Suprapubic skin (tissue), 4 donors: Measurements from ENCODE around the gene ITSN1. TPM values are rescaled to one million over a fixed set of nuclear protein-coding genes. Genes with fewer than 3 reads are reported as not detected.

Source experiments
- DNase-seq, 2 donors: peaks; one replicate each; pipeline ENCODE4 v3.0.0-alpha.2; 2019; ENCODE audit warnings: low spot score in 2 of 2
- H3K27ac ChIP-seq: fragments of 200-600 bp; sonication (generic); one replicate; pipeline ENCODE4 v1.5.1; 2019
- H3K27me3 ChIP-seq: fragments of 200-600 bp; sonication (generic); one replicate; pipeline ENCODE4 v1.5.1; 2019
- H3K36me3 ChIP-seq: fragments of 200-600 bp; sonication (generic); one replicate; pipeline ENCODE4 v1.5.1; 2019
- H3K4me1 ChIP-seq: fragments of 200-600 bp; sonication (generic); one replicate; pipeline ENCODE4 v1.5.1; 2019
- H3K4me3 ChIP-seq: fragments of 200-600 bp; sonication (generic); one replicate; pipeline ENCODE4 v1.5.1; 2019; ENCODE audit warnings: mild to moderate bottlenecking
- H3K9me3 ChIP-seq: fragments of 200-600 bp; sonication (generic); one replicate; pipeline ENCODE4 v1.5.1; 2019
- CTCF ChIP-seq, 2 donors: fragments of 200-600 bp in 1 of 2; fragments of 450-650 bp in 1 of 2; sonication (generic) in 1 of 2; IDR thresholded peaks; one replicate each; pipeline ENCODE4 v1.5.1; 2016 to 2019; ENCODE audit warnings: antibody characterized with exemption in 2 of 2, mild to moderate bottlenecking in 1 of 2, moderate library complexity in 1 of 2
- EP300 ChIP-seq: sonication (generic); formaldehyde crosslinking; IDR thresholded peaks from one replicate; pipeline ENCODE4 v1.6.1; 2017; ENCODE audit warnings: antibody characterized with exemption
- POLR2A ChIP-seq, 2 donors: fragments of 450-650 bp; IDR thresholded peaks; one replicate each; pipeline ENCODE4 v1.6.1; 2017; ENCODE audit warnings: antibody characterized with exemption in 2 of 2, mild to moderate bottlenecking in 2 of 2, moderate library complexity in 2 of 2
- POLR2AphosphoS5 ChIP-seq, 3 donors: sonication (generic); formaldehyde crosslinking; IDR thresholded peaks; one replicate each; pipeline ENCODE4 v1.6.1; 2017; ENCODE audit warnings: antibody characterized with exemption in 3 of 3
- WGBS: methylation state at CpG from one replicate; pipeline ENCODE4 v1.1.5; 2018; 5-methylcytosine and 5-hydroxymethylcytosine counted together
- total RNA-seq, 4 donors: library from RNA; depleted of rRNA; stranded (reverse); fragments of >200 nt; gene quantifications; one replicate each; pipeline ENCODE4 v1.1.0, GENCODE V29; 2016

Gene ITSN1
- total RNA-seq, 4 donors from 2014 or later: 23.8 to 53.3 (median 35.2) TPM

- Histone ChIP-seq H3K4me1 (no peaks in the 10 kb centered on the region), H3K9me3 (no peaks in the 10 kb centered on the region), H3K4me3 (no peak overlapping the region), H3K27ac (no peak overlapping the region), H3K27me3 (no peaks in the 10 kb centered on the region), H3K36me3 (no peaks in the 10 kb centered on the region)
- 89% methylated on average over 3 of the region's 3 CpGs for WGBS
- DNase-seq: no peak
- TF ChIP-seq CTCF (IDR thresholded peaks at IDR 0.05): no peak
- no peak for TF ChIP-seq EP300
These were observed 89.7 kb downstream of the ITSN1 start for GRCh38 chr21:33732038-33732437.

GRCh38 chr21:33733601-33734000 lies 91.3 kb downstream of the ITSN1 start:
- no peak overlapping the region for H3K4me3 ChIP-seq
- no peak for TF ChIP-seq POLR2AphosphoS5 (IDR thresholded peaks at IDR 0.05)
- TF ChIP-seq CTCF (IDR thresholded peaks at IDR 0.05): no peak
- TF ChIP-seq EP300: no peak
- no peak for TF ChIP-seq POLR2A (IDR thresholded peaks at IDR 0.05)
- no peaks in the 10 kb centered on the region for H3K27me3 ChIP-seq
- no peak for DNase-seq
- H3K36me3 ChIP-seq: no peaks in the 10 kb centered on the region
- 76% methylated on average over 2 of the region's 2 CpGs for WGBS
- no peaks in the 10 kb centered on the region for H3K9me3 ChIP-seq
- H3K4me1 ChIP-seq: no peaks in the 10 kb centered on the region
- H3K27ac ChIP-seq: no peak overlapping the region

- no peak for DNase-seq
- 84% methylated on average over 3 of the region's 3 CpGs for WGBS
- TF ChIP-seq POLR2A (IDR thresholded peaks at IDR 0.05) (no peak), EP300 (no peak), CTCF (IDR thresholded peaks at IDR 0.05) (no peak), POLR2AphosphoS5 (IDR thresholded peaks at IDR 0.05) (no peak)
- H3K4me3 ChIP-seq: no peak overlapping the region
- H3K27ac ChIP-seq: no peak overlapping the region
- H3K4me1 ChIP-seq: no peaks in the 10 kb centered on the region
- no peaks in the 10 kb centered on the region for H3K9me3 ChIP-seq
- H3K36me3 ChIP-seq: no peaks in the 10 kb centered on the region
- no peaks in the 10 kb centered on the region for H3K27me3 ChIP-seq
These were observed 92.0 kb downstream of the ITSN1 start for GRCh38 chr21:33734291-33734690.

- no peaks in the 10 kb centered on the region for H3K36me3 ChIP-seq
- no peaks in the 10 kb centered on the region for H3K9me3 ChIP-seq
- no peaks in the 10 kb centered on the region for H3K27me3 ChIP-seq
- H3K27ac ChIP-seq: no peak overlapping the region
- no peak for TF ChIP-seq POLR2AphosphoS5 (IDR thresholded peaks at IDR 0.05)
- TF ChIP-seq POLR2A (IDR thresholded peaks at IDR 0.05): no peak
- no peak for TF ChIP-seq EP300
- no peak for TF ChIP-seq CTCF (IDR thresholded peaks at IDR 0.05)
- H3K4me3 ChIP-seq: no peak overlapping the region
- DNase-seq: no peak
- WGBS: 78% methylated on average over 2 of the region's 2 CpGs
- no peaks in the 10 kb centered on the region for H3K4me1 ChIP-seq
These were observed 92.5 kb downstream of the ITSN1 start for GRCh38 chr21:33734818-33735217.

- WGBS: 93% methylated on average over 3 of the region's 3 CpGs
These were observed 94.3 kb downstream of the ITSN1 start for GRCh38 chr21:33736569-33736968.

More at GRCh38 chr21:33736569-33736968, 94.3 kb downstream of the ITSN1 start:
- DNase-seq: no peak
- Histone ChIP-seq H3K36me3 (no peaks in the 10 kb centered on the region), H3K27me3 (no peaks in the 10 kb centered on the region), H3K4me3 (no peak overlapping the region), H3K27ac (no peak overlapping the region), H3K4me1 (no peaks in the 10 kb centered on the region), H3K9me3 (no peaks in the 10 kb centered on the region)
- TF ChIP-seq CTCF (IDR thresholded peaks at IDR 0.05) (no peak), EP300 (no peak), POLR2A (IDR thresholded peaks at IDR 0.05) (no peak), POLR2AphosphoS5 (IDR thresholded peaks at IDR 0.05) (no peak)
